Gastrocnemius medialis (tissue), 4 donors: ENCODE data around the gene NAPSA. TPM values are rescaled to one million over a fixed set of nuclear protein-coding genes. Genes with fewer than 3 reads are reported as not detected.

Experiments
- ATAC-seq, 2 donors: fragments of 150-250 bp; one replicate each; pipeline ENCODE4 v1.9.1; 2016
- DNase-seq, 2 donors: peaks; one replicate each; pipeline ENCODE4 v3.0.0-alpha.2; 2019
- H3K27ac ChIP-seq, 4 donors: fragments of 200-600 bp; sonication (generic); 1 replicate in 1 of 4; 2 replicates in 3 of 4; pipeline ENCODE4 v1.5.1; 2016 to 2018; ENCODE audit warnings: mild to moderate bottlenecking in 2 of 4, moderate library complexity in 1 of 4
- H3K27me3 ChIP-seq, 3 donors: fragments of 200-600 bp; sonication (generic) in 2 of 3; 1 replicate in 1 of 3; 2 replicates in 2 of 3; pipeline versions ENCODE4 v1.5.1 to v1.6.0; 2016 to 2019; ENCODE audit warnings: mild to moderate bottlenecking in 1 of 3, moderate library complexity in 1 of 3
- H3K36me3 ChIP-seq, 2 donors: fragments of 200-600 bp; sonication (generic) in 1 of 2; one replicate each; pipeline ENCODE4 v1.5.1; 2017 to 2018
- H3K4me1 ChIP-seq, 2 donors: fragments of 200-600 bp; sonication (generic) in 1 of 2; one replicate each; pipeline ENCODE4 v1.5.1; 2016 to 2017; ENCODE audit warnings: mild to moderate bottlenecking in 2 of 2
- H3K4me3 ChIP-seq, 4 donors: fragments of 200-600 bp; sonication (generic) in 3 of 4; 1 replicate in 1 of 4; 2 replicates in 3 of 4; pipeline ENCODE4 v1.5.1; 2016 to 2019; ENCODE audit warnings: mild to moderate bottlenecking in 2 of 4
- H3K9me3 ChIP-seq, 3 donors: fragments of 200-600 bp; sonication (generic) in 2 of 3; 1 replicate in 1 of 3; 2 replicates in 2 of 3; pipeline ENCODE4 v1.5.1; 2016 to 2019
- CTCF ChIP-seq, 5 experiments: fragments of 450-650 bp in 3 of 5; fragments of 200-600 bp in 2 of 5; sonication (generic) in 2 of 5; IDR thresholded peaks in 4 of 5; conservative IDR thresholded peaks in 1 of 5; 1 replicate in 4 of 5; 2 replicates in 1 of 5; pipeline ENCODE4 v1.5.1; 2016 to 2019; ENCODE audit warnings: antibody characterized with exemption in 5 of 5, mild to moderate bottlenecking in 3 of 5, moderate library complexity in 3 of 5
- POLR2A ChIP-seq, 2 donors: fragments of 450-650 bp; IDR thresholded peaks; one replicate each; pipeline ENCODE4 v1.6.1; 2017; ENCODE audit warnings: antibody characterized with exemption in 2 of 2, mild to moderate bottlenecking in 2 of 2, moderate library complexity in 2 of 2
- in situ Hi-C, 4 donors: fragments of 200-750 bp; cut with MboI; loops; one replicate each; pipeline versions ENCODE4 v1.15.0 to v1.8.0; 2017; ENCODE audit warnings: low sequenced_read_pairs in 4 of 4
- intact Hi-C: fragments of 100-400 bp; cut with DNase I; formaldehyde crosslinking; loops from one replicate; pipeline ENCODE4 v1.15.1; 2023; ENCODE audit warnings: low total_unique reads
- total RNA-seq, 4 donors: library from RNA; depleted of rRNA; stranded (reverse); fragments of >200 nt; gene quantifications; one replicate each; pipeline versions ENCODE4 v1.1.0 to v1.2.3, GENCODE V29; 2016

NAPSA gene
- total RNA-seq, 4 donors from 2014 or later, result 0.09 TPM; not detected in 3

- DNase-seq (no peak), ATAC-seq (no peak)
- Histone ChIP-seq H3K36me3 (peaks cover 0 to 44% of the 10 kb centered on the region in 2 donors), H3K4me1 (peaks cover 8 to 14% of the 10 kb centered on the region in 2 donors), H3K27me3 (no peaks in the 10 kb centered on the region), H3K27ac (peak overlapping the region; percentile 71 to 95 (median 84)), H3K9me3 (no peaks in the 10 kb centered on the region), H3K4me3 (peak overlapping the region; percentile 63 to 83 (median 76))
- TF ChIP-seq CTCF (IDR thresholded peaks at IDR 0.05 in 4 of 5, conservative IDR thresholded peaks at IDR 0.05 in 1 of 5) (no peak), POLR2A (IDR thresholded peaks at IDR 0.05) (no peak)
- intact Hi-C loops, result loop anchor here (5.0 kb wide), 2 partner anchors 51 to 419 kb away; no protein-coding TSS in a partner anchor
- in situ Hi-C loops, result no loop called here
Observed at GRCh38 chr19:50383001-50383851, 17.8 kb upstream of the NAPSA start.

GRCh38 chr19:50381881-50382729 lies 16.7 kb upstream of the NAPSA start:
- H3K27me3 ChIP-seq, result no peaks in the 10 kb centered on the region
- in situ Hi-C loops (no loop called here), intact Hi-C loops (loop anchor here (5.0 kb wide), 2 partner anchors 50 to 420 kb away; no protein-coding TSS in a partner anchor)
- ATAC-seq (no peak), DNase-seq (no peak)
- peaks cover 8 to 16% of the 10 kb centered on the region in 2 donors for H3K4me1 ChIP-seq
- TF ChIP-seq POLR2A (IDR thresholded peaks at IDR 0.05), result no peak
- no peak for TF ChIP-seq CTCF (IDR thresholded peaks at IDR 0.05 in 4 of 5, conservative IDR thresholded peaks at IDR 0.05 in 1 of 5)
- H3K4me3 ChIP-seq, result no peak overlapping the region
- no peaks in the 10 kb centered on the region for H3K9me3 ChIP-seq
- H3K36me3 ChIP-seq, result peaks cover 0 to 53% of the 10 kb centered on the region in 2 donors
- no peak overlapping the region for H3K27ac ChIP-seq

- intact Hi-C loops (loop anchor here (5.0 kb wide), 2 partner anchors 48 to 422 kb away; no protein-coding TSS in a partner anchor), in situ Hi-C loops (no loop called here)
- H3K27ac ChIP-seq, result no peak overlapping the region
Observed at GRCh38 chr19:50380751-50381151, 15.3 kb upstream of the NAPSA start.

GRCh38 chr19:50380137-50380536 lies 14.7 kb upstream of the NAPSA start:
- TF ChIP-seq CTCF (IDR thresholded peaks at IDR 0.05 in 4 of 5, conservative IDR thresholded peaks at IDR 0.05 in 1 of 5), result no peak
- in situ Hi-C loops (no loop called here), intact Hi-C loops (loop anchor here (5.0 kb wide), 2 partner anchors 48 to 422 kb away; no protein-coding TSS in a partner anchor)
- Histone ChIP-seq H3K4me3 (no peak overlapping the region), H3K27me3 (no peaks in the 10 kb centered on the region), H3K36me3 (peaks cover 0 to 53% of the 10 kb centered on the region in 2 donors), H3K27ac (no peak overlapping the region), H3K9me3 (no peaks in the 10 kb centered on the region), H3K4me1 (peaks cover 11 to 20% of the 10 kb centered on the region in 2 donors)
- DNase-seq, result no peak
- no peak for ATAC-seq

More at GRCh38 chr19:50380751-50381151, 15.3 kb upstream of the NAPSA start:
- H3K27me3 ChIP-seq, result no peaks in the 10 kb centered on the region
- H3K36me3 ChIP-seq, result peaks cover 0 to 53% of the 10 kb centered on the region in 2 donors
- peaks cover 11 to 20% of the 10 kb centered on the region in 2 donors for H3K4me1 ChIP-seq
- TF ChIP-seq POLR2A (IDR thresholded peaks at IDR 0.05) (no peak), CTCF (IDR thresholded peaks at IDR 0.05 in 4 of 5, conservative IDR thresholded peaks at IDR 0.05 in 1 of 5) (no peak)
- no peaks in the 10 kb centered on the region for H3K9me3 ChIP-seq
- DNase-seq, result no peak
- no peak overlapping the region for H3K4me3 ChIP-seq
- no peak for ATAC-seq
